GM08714 (cell line): ENCODE results near the gene SHD.

Experiments
- H3K4me3 ChIP-seq: fragments of 200-500 bp; sonication (Bioruptor generic); 2 replicates; pipeline ENCODE4 v1.5.1; 2014; ENCODE audit warnings: mild to moderate bottlenecking, low read length, inconsistent platforms
- ZNF274 ChIP-seq: IDR thresholded peaks from 2 replicates; pipeline ENCODE4 v1.6.1; 2012; ENCODE audit warnings: mild to moderate bottlenecking, low read depth, low read length

The SHD gene

DNA sequence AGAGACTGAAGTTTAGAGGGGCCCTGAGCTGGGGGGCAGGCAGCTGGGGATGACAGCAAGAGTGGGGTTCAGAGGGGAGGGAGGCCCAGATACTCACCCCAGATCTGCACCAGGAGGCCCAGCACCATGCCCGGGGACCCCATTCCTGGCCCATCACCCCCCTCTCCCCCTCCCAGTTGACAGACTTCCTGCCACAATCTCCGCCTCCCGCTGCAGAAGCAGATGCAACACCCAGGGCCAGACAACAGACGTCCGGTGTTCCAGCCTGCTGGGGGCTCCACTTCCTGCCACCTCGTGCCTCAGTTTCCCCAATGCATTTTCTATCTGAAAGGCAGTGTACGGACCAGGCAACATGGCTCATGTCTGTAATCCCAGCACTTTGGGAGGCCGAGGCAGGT is 23.2 kb downstream of the SHD start, which contains the start of gene TMIGD2:
TMIGD2 (minus strand) TSS at position 147 of the 398 bp plus-strand sequence; CDS start at position 143, 4 bp downstream.
- H3K4me3 ChIP-seq, result no peak within 1 kb of the TSS
- TF ChIP-seq ZNF274, result no peak

DNA sequence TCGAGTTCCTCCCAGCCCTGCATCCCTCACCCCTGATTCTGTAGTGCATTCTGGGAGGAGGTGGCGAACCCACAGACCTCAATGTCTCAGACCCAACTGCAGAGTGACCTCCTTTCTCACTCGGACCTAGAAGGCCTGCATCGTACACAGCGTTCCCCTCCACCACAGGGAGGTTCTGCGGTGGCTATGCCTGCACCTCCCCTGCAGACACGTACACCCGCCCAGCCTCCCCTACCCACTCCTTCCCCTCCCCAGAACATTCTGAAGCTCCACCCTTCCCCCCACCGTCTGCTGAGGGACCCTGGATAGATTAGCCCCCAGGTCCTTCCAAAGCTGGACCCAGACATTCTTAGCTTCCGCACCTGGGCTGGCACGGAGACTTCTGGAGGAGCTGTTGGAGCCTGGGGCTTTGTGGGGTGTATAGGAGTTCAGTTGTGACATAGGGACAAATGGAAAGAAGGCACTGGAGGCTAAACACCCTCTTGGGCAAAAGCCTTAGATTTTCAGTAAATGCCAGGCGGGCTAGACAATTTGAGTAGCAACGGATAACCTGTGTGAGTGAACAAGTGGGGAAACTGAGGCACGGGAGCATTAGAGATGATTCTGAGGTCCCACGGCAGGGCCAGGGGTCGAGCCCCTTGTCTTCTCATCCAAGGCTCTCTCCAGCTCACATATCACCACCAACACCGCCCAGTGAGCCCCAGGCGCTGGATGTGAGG is 24.9 kb downstream of the SHD start:
- H3K4me3 ChIP-seq, result no peak overlapping the region
- TF ChIP-seq ZNF274, result no peak

DNA sequence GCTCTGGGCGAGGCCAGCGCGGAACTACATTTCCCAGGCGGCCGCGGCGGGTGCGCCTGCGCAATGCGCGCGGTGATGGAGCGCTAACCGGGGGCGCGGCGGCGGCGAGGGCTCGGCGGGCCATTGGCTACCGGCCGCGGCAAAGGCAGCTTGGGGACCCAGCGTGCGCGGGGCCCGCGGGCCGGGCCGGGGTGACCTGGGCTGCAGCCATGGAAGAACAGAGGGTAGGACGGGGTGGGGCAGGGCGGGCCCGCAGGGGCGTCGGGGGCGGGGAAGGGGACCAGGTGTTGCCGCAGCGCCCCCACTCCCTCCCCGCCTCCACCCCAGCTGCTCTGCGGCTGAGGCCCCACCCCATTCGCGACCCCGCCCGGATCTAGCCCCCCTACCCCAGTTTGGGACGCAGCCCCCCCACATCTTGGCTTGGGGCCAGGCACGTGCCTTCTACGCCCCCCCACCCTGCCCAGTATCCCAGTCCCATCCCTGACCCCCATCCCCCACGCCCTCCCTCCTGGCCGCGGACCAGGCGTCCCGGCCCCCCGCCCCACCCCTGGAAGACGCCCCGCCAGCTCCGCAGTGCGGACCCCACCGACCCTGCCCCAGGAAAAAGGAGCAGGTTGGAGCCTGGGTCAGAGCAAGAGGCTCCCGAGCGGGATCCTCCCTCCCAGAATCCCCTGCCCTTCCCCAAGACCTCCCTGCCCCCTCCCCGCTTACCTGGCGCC is 25.6 kb downstream of the SHD start, which contains the start of gene FSD1:
FSD1 (plus strand) TSS at position 61 of the 719 bp plus-strand sequence; CDS start at position 210, 149 bp downstream.
- H3K4me3 ChIP-seq, result no peak within 1 kb of the TSS

DNA sequence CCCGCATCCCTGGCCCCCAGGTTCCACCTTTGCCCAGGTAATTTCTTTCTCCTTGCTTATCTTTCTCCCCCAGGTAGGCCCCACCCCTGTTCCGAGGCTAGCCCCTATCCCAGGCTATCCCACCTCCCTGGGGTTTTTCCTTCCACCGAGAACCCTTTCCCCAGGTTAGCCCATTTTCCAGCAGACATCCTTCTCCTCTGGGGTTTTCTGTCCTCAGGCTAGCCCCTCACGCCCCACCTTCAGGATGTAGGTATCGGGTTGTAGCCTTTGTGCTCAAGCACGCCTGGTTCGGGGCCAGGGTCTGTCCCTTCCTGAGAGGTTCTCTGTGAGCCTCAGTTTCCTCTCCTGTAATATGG is 26.2 kb downstream of the SHD start:
- H3K4me3 ChIP-seq, result no peak overlapping the region
- no peak for TF ChIP-seq ZNF274

More for the DNA sequence above, 25.6 kb downstream of the SHD start, which contains the start of gene FSD1:
- no peak for TF ChIP-seq ZNF274

- no peak for TF ChIP-seq ZNF274
- no peak overlapping the region for H3K4me3 ChIP-seq
Observed at GRCh38 chr19:4305659-4306058, 26.6 kb downstream of the SHD start.

GRCh38 chr19:4310247-4311121 is 31.4 kb downstream of the SHD start:
- H3K4me3 ChIP-seq, result no peak overlapping the region
- no peak for TF ChIP-seq ZNF274

- H3K4me3 ChIP-seq, result no peak overlapping the region
- no peak for TF ChIP-seq ZNF274
Observed at GRCh38 chr19:4313847-4314490, 34.9 kb downstream of the SHD start.

- no peak overlapping the region for H3K4me3 ChIP-seq
- no peak for TF ChIP-seq ZNF274
Observed at GRCh38 chr19:4316956-4317355, 37.9 kb downstream of the SHD start.

DNA sequence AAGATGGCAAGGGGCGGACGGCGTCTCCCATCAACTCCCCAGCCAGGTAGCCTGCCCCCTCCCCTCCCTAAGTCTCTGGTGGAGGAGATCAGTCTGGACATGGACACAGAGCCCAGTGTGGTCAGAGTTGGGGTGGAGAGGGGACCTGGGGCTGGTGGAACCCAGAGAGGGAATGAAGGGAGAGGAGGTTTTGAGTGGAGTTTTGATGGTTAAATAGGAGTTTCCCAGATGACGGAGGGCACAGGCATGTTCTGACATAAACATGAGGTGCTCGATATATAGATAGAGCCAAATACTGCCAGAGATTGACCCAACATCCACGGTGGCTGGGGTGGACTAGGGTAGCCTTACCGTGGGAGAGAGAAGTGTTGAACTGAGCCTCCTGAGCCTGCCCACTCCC is 39.4 kb downstream of the SHD start:
- TF ChIP-seq ZNF274, result no peak
- no peak overlapping the region for H3K4me3 ChIP-seq

GRCh38 chr19:4319067-4319718 is 40.1 kb downstream of the SHD start:
- no peak overlapping the region for H3K4me3 ChIP-seq
- TF ChIP-seq ZNF274, result no peak

- no peak for TF ChIP-seq ZNF274
- H3K4me3 ChIP-seq, result no peak overlapping the region
Observed at GRCh38 chr19:4320419-4320818, 41.4 kb downstream of the SHD start.

DNA sequence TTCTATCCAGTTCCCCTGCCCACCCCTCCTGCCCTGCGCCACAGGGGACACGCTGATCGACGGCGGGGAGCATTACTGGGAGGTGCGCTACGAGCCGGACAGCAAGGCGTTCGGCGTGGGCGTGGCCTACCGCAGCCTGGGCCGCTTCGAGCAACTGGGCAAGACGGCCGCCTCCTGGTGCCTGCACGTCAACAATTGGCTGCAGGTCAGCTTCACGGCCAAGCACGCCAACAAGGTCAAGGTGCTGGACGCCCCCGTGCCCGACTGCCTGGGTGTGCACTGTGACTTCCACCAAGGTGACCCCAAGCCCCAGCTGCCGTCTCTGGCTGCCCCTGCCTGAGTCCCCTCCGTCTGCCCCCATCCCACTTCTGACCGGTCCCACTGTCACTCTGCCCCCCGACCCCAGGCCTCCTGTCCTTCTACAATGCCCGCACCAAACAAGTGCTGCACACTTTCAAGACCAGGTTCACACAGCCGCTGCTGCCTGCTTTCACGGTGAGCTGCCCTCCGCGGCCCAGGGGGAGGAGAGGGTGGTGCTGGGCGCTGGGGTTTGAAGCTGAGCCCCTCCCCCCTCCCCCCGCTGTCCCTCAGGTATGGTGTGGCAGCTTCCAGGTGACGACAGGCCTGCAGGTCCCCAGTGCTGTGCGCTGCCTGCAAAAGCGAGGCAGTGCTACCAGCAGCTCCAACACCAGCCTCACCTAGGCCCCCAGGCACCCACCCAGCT is 44.0 kb downstream of the SHD start:
- H3K4me3 ChIP-seq, result no peak overlapping the region
- no peak for TF ChIP-seq ZNF274

GRCh38 chr19:4323692-4324091 is 44.6 kb downstream of the SHD start:
- TF ChIP-seq ZNF274, result no peak
- no peak overlapping the region for H3K4me3 ChIP-seq
